ENCODE measurements around the gene HPSE2.
"Not testable (repeated sequence)": the region's sequence is repeated elsewhere in the genome, so short reads cannot be mapped to it uniquely, and the experiment has no call there.

Gene HPSE2

GRCh38 chr10:98915911-98916310 is 319.7 kb downstream of the HPSE2 start:
- DNase-seq = no peak

- DNase-seq = no peak
These were observed 325.1 kb downstream of the HPSE2 start for GRCh38 chr10:98910546-98910945.

- no peak for DNase-seq
These were observed 325.6 kb downstream of the HPSE2 start for GRCh38 chr10:98910048-98910447.

- DNase-seq = no peak
These were observed 326.8 kb downstream of the HPSE2 start for GRCh38 chr10:98908868-98909267.

- not testable (repeated sequence) for DNase-seq
These were observed 327.4 kb downstream of the HPSE2 start for GRCh38 chr10:98908247-98908646.

GRCh38 chr10:98901441-98902110 is 334.1 kb downstream of the HPSE2 start:
- DNase-seq = no peak

DNA sequence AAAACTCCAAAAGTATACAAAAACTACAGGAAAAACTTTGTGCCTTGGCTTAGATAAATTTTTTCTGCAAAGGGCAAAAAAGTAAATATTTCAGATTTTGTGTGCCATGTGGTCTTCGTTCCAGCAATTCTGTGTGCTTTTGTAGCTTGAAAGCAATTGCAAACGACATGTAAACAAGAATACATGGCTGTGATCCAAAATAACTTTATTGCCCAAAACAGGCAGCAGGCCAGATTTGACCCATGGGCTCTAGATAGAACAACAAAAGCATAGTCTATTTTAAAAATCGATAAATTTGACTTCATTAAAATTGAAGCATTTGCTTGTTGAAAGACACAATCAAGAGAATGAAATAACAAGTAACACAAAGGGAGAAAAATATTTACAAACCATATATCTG is 336.6 kb downstream of the HPSE2 start:
- no peak for DNase-seq

GRCh38 chr10:98892523-98892922 is 343.1 kb downstream of the HPSE2 start:
- DNase-seq = no peak

DNA sequence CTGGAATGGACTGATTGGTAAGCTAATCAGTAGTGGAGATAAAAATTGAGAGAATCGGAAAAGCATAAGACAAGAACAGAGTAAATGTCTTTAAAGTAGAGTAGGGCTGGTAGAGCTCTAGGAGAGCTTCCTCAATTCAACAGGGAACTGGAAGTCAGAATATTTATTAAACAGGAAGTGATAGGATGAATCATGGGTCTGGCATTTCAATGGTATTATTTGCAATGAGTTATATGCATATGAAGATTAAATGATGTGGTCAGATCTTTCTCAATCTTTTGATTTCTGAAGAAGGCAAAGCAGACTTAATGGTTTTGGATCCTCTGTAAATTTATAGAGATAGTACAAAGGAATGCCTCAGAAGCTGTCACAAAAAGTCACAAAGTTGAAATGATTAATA is 349.0 kb downstream of the HPSE2 start:
- no peak for DNase-seq

DNA sequence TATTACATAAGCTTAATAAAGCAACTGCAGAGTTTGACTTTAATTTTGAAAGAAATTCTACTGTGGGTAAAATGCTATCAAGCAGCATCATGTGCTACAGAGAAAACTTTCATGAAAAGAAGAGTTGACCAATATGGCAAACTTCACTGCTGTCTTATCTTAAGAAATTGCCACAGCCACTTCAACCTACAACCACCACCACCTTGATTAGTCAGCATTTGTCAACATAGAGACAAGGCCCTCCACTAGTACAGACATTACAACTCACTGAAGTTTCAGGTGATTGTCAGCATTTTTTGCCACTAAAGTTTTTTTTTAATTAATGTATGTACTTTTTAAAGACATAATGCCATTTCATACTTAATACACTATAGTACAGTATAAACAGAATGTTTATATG is 350.3 kb downstream of the HPSE2 start:
- DNase-seq = no peak

DNA sequence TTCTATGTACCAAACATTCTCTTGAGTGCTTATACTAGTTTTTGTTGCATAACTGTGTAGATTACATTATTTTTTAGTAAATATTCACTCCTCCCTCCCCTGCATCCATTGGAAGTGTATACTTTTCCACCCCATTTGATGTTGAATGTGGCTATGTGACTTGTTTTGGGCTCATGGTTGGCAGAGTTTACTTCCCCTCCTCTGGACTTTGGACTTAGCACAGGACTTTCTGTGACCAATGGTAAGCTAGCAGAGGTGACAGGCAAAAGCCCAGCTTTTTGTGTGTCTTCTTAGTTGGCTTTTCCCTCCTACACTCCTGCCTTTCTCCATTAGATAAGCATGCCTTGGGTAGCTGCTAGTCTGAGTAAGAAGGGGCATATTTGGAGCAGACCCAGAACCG is 353.9 kb downstream of the HPSE2 start:
- DNase-seq = no peak

DNA sequence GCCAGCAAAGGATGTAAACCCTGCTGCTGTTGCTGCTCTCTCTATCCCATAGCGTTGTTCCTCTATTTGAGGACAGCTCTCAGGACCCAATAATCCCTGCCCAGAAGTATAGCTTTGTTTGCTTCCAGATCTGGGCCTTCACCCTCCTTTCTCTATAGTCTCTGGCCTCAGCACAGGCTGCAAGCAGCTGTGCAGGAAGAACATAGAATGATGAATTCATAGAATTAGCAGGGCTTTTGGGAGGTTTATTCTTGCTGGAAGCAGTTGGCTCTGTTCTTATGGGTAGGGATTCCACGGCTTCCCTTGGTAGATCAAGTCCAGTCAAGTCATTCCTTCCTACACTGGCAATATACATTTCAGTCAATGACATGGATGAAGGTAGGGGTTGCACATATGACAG is 354.7 kb downstream of the HPSE2 start:
- DNase-seq = no peak

GRCh38 chr10:98878921-98879320 is 356.7 kb downstream of the HPSE2 start:
- DNase-seq = no peak

GRCh38 chr10:98878418-98878817 is 357.2 kb downstream of the HPSE2 start:
- no peak for DNase-seq

DNA sequence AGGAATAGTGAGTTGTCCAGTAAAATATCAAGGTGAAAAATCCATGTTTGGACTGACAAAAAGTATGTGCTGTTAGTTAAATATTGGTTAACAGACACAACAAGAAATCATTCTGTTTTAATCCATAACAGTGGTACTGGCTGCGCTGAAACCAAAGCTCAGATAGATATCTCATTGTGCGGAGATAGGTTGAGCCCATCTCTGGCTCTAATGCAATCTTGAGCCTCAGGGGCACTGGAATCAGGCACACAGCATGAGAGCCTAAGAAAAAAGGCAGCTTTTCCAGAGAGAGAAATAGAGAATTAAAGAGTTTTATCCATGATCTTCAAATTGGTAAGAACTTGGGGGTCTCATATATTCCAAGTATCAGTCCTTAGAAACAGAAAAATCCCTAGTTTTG is 373.7 kb downstream of the HPSE2 start:
- DNase-seq = no peak

DNA sequence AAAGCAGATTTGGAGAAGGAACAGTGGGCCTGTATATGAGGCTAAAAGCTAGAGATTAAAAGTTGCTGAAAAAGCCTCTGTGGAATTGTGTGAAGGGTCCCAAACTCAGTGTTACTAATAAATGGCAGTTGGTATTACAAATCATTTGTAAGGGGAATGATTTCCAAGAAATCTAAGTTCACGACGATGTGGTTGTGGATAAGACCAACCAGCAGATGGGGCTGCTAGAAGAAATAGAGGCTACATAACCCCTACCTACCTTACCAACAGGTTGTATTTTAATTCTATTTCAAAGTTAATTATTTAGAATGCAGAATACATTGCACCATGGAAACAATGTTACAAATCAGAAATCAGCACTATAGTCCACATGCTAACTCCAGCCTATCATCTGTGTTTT is 377.1 kb downstream of the HPSE2 start:
- DNase-seq = no peak

DNA sequence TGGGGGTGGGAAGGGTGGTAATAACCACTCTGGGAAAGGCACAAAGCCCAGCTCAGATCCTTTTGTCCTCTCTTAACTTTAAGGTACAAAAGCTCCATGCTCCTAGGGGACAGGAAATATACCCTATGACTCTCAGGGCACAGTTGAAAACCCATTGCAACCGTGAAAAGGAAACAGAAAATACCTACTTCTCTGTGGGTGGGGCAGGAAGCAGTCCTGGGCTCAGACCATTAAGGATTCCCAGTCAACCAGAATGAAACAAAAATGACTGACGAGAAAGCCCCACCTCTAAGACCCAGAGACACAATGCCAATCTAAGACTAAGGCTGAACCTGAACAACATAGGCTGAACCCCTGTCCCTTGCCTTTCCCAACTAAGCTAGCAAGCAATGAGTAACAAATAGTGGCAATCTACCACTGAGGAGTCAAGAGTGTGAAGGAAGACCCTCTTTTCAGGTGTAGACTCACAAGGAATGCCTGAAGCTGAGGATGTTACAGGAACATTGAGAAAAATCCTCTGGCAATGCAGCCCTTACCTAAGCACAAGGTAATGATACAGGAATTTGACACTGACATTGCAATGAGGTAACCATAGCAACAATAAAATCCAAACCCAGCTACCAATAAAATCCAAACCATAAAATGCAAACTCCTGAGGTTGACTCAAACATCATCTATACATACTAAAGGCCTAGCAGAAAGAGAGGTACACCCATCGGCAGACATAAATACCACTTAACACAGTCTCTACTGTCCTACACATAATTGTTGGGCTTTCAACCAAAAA is 380.1 kb downstream of the HPSE2 start:
- no peak for DNase-seq

DNA sequence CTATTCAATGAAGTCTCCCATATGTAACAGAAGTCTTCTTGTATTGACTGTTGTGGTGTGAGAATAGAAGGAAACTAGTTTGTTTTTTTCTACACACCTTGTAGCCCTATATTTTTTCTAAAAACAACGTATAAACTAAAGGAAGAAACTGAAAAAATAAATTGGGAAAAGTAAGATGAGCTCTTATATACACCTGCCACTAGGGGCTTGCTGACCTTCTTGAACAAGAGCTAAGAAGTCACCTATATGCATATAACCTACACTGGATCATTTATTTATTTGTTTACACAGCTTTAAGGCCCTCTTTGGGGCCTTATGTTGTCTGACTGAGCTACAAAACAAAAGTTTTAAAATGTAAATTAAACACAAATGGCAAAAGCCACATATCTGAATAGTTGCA is 383.0 kb downstream of the HPSE2 start:
- no peak for DNase-seq

- no peak for DNase-seq
These were observed 387.3 kb downstream of the HPSE2 start for GRCh38 chr10:98848361-98848760.

DNA sequence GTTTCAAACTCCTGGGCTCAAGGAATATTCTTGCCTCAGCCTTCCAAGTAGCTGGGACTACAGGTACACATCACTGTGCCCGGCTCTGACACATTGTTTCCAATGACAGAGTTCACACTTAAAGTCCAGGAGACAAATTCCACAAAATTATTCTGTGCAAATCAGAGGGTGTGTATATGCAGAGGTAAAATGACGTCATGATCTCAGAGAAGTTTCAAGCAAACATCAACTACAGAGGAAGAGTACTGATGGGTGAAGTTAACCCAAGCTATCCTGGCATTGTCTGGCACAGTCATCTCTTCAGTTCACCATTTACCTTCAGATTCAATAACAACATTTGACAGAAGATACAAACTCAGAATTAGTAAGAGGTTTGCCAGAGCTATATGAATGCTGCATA is 388.9 kb downstream of the HPSE2 start:
- DNase-seq = no peak

- no peak for DNase-seq
These were observed 402.1 kb downstream of the HPSE2 start for GRCh38 chr10:98833542-98833941.

DNA sequence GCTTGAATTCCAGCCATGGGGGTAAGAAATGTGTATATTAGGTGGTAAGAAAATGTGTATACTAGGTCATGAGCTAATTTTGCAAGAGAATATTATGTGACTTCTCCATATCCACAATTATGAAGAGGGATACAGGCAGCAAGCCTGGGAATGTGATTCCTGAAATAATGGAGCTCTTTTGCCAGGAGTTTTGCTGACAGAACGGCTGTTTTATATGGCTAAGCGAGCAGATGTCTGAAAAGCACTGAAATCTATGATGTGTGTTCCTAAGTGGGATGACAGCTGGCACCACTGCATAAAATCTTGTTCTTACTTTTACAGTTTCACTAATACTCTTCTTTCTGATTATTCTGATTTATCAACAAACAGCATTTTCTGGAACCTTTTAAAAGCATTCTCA is 402.9 kb downstream of the HPSE2 start:
- DNase-seq = no peak

DNA sequence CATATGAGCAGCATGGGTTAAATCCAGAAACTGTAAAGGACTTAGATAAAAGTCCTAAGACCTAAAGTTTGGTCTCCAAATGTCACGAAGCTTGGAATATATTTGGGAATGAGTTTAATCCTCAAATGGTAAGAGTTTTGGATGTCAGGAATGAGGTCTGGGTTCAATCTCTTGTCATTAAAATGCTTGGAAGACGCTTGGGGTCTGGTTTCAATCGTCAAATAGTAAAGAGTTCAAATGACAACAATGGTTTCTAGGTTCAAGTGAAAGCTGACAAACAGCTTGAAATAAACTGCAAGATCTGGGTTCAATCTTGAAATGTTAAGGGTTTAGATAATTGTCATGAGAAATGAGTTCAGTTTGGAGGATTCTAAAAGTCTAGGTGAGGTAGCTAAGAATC is 403.5 kb downstream of the HPSE2 start:
- DNase-seq = no peak

DNA sequence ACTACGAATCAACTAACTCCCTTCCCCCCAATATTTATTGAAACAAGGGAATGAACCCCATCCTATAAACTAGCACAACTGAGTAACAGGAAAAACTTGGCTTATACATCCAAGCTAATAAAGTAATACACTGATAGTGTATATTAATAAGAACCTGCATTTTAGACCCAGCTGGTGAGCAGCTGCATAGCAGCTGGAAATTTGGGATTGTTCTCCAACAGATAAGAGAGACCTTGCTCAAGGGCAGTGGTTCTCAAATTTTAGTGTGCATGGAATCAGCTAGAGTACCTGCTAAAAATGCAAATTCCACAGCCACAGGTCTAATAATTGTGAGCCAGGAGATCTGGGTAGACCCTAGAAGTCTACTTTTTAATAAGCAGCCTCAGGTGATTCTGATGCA is 404.3 kb downstream of the HPSE2 start:
- no peak for DNase-seq

DNA sequence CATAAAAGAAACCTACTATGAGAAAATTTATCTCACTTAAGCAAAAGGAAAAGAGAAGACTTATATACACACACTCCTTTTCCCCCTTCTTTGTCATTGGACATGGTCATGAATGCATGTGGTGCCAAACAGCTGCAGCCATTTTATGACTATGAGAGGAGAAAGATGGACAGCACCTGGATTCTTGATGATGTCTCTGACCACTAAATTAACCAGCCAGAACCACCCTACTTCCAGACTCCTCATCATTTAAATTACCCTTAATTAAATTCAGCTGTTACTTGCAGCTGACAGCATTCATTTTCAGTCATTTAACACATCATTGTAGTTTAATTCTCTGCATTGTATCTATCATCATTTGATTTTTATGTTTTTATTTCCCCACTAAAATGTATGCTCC is 409.9 kb downstream of the HPSE2 start:
- DNase-seq = no peak
